HG02642 (cell line): ENCODE results near the gene TRAPPC3L.

Source experiments
- ATAC-seq: cut with Tn5 transposase; IDR thresholded peaks from one replicate; pipeline ENCODE4 v1.9.1; 2021; ENCODE audit warnings: mild to moderate bottlenecking; ENCODE audit not compliant: unreplicated experiment, poor library complexity

The TRAPPC3L gene

DNA sequence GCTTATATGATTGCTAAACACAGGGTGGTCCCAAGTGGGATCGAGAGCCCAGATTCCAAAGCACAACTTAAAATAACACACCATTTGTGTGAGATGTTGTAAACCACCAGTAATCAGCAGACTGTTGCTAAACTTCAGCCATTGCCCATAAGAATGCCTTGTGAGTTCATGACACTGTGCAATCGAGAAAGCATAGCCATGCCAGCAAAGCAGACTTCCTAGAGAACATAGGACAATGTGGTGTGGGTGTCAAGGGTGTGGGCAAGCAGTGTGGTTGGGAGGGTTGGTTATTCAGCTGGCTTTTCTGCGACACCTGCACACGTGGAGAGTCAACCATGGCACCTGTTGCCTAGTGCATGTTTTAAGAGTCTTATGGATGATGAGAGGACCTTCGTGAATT, 100.4 kb downstream of the TRAPPC3L start:
- ATAC-seq: no peak
